ENCODE data around the gene ABCC2.
"Not testable (repeated sequence)": the region's sequence is repeated elsewhere in the genome, so short reads cannot be mapped to it uniquely, and the experiment has no call there.

Gene ABCC2

GRCh38 chr10:99853655-99854054, 71.2 kb downstream of the ABCC2 start:
- DNase-seq (ENCODE audit: low read depth), result no peak

- DNase-seq (ENCODE audit: low read depth), result no peak
Measured at GRCh38 chr10:99854860-99855259, 72.4 kb downstream of the ABCC2 start.

- no peak for DNase-seq (ENCODE audit: low read depth)
Measured at GRCh38 chr10:99855479-99856071, 73.1 kb downstream of the ABCC2 start.

DNA sequence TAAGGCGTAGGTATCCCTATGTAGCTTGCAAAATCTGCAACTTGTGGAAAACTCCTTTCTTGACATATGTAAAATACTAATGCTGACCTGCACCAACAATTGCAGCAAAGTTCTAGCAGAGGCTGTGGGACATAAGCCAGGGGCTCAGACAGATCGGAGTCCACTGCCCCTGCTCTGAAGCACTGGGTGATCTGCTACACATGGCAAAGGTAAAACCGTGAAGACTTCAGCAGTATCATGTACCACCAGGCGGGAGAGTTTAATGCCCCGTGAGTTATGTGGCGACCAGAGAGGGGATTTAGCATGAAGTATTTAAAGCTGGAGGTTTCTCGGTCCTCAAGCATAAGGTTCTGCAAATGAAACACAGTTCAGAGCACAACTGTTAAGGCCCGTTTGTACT, 76.4 kb downstream of the ABCC2 start:
- no peak for DNase-seq (ENCODE audit: low read depth)

GRCh38 chr10:99859585-99859984, 77.1 kb downstream of the ABCC2 start:
- DNase-seq (ENCODE audit: low read depth), result no peak

GRCh38 chr10:99860466-99860865, 78.0 kb downstream of the ABCC2 start:
- no peak for DNase-seq (ENCODE audit: low read depth)

GRCh38 chr10:99863535-99864240, 81.2 kb downstream of the ABCC2 start:
- DNase-seq (ENCODE audit: low read depth), result not testable (repeated sequence)

- DNase-seq (ENCODE audit: low read depth), result not testable (repeated sequence)
Measured at GRCh38 chr10:99867250-99867649, 84.8 kb downstream of the ABCC2 start.

GRCh38 chr10:99869581-99870122, 87.2 kb downstream of the ABCC2 start:
- DNase-seq (ENCODE audit: low read depth), result no peak

DNA sequence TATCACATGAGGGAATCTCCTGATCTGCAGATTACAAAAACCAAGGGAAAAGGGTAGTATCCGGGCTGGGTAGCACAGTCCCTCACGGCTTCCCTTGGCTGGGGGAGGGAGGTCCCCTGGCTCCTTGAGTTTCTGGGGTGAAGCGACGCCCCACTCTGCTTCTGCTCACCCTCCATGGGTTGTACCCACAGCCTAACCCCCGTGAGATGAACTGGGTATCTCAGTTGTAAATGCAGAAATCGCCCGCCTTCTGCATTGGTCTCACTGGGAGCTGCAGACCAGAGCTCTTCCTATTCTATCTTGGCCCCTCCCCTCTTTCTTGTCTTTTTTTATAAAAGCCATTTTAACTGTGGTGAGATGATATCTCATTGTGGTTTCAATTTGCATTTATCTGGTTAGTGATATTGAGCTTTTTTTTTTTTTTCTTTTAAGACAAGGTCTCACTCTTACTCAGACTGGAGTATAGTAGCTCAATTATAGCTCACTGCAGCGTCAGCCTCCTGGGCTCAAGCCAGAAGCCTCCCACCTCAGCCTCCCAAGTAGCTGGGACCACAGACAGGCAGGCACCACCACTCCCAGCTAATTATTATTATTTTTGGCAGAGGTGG, 87.8 kb downstream of the ABCC2 start:
- no peak for DNase-seq (ENCODE audit: low read depth)

GRCh38 chr10:99872367-99873162, 90.1 kb downstream of the ABCC2 start:
- no peak for DNase-seq (ENCODE audit: low read depth)

GRCh38 chr10:99873846-99874245, 91.4 kb downstream of the ABCC2 start:
- no peak for DNase-seq (ENCODE audit: low read depth)

GRCh38 chr10:99874341-99875085, 92.1 kb downstream of the ABCC2 start:
- DNase-seq (ENCODE audit: low read depth), result no peak

GRCh38 chr10:99875473-99875872, 93.0 kb downstream of the ABCC2 start:
- no peak for DNase-seq (ENCODE audit: low read depth)

DNA sequence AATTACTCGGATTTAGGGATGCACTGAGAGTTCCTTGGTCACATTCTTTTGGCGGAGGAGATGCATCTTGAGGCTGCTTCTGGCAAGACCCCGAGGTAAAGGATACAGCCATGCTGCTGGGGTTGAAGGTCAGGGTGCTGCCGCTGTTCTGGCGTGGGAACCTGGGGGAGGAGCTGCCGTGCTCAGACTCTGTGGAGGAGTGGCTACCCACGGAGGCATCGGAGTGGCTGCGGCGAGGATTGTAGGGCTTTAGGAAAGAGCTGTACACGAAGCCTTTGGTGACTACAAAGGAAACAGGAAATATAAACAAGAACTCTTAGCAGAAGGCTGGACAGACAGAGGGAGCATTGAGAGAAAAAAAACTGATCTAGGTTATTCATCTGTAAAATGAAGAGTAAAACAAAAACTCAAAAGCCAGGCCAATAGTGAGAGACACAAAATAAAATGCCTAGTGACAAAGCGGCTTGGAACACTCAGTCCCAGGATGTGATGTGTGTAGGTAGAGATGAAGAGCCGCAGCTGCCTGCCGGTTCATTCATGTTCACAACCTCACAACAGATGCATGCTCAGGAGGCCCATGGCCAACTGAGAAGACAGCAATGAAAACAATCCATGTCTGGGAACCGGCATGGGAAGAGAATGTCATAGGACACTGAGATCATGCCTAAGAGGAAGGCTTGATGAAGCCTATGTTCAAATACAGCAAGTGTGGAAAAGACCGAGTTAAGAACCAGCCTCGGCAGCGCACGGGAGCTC, 97.8 kb downstream of the ABCC2 start:
- DNase-seq (ENCODE audit: low read depth), result no peak

DNA sequence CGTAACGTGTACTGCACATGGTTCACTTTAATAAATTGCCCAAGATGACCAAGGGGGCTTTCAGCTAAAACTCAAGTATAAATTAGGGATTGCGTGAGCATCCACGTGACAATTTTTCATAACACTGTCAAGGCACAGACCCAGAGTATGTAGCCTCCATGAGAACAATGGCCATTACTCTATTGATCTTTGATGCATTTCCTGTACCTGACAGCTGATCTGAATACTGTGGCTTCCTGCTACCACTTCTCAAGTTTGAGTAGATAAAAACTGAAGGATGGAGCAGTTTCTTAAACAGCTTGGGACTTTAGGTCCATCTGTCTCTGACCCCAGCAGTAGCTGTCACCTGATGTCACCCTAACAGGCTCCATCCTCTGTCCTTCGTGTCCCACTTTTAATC, 98.9 kb downstream of the ABCC2 start:
- no peak for DNase-seq (ENCODE audit: low read depth)

DNA sequence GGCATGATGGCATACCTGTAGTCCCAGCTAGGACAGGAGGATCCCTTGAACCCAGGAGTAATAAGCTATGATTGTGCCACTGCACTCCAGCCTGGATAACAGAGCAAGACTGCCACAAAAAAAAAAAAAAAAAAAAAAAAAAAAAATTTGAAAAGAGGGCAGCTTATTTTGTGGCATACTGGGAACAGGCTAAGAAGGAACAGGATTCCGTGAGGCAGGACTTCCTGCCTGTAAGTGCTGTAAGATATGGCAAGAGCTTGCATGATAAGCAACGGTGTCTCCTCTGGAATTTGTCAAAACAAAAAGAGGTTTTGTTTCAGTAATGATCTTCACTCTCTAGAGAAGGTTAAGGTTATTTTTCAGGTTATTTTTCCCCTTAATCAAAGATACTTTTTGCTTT, 101.1 kb downstream of the ABCC2 start:
- no peak for DNase-seq (ENCODE audit: low read depth)

GRCh38 chr10:99888622-99889021, 106.2 kb downstream of the ABCC2 start:
- DNase-seq (ENCODE audit: low read depth), result no peak

- no peak for DNase-seq (ENCODE audit: low read depth)
Measured at GRCh38 chr10:99894613-99895012, 112.2 kb downstream of the ABCC2 start.

GRCh38 chr10:99895066-99895465, 112.6 kb downstream of the ABCC2 start:
- not testable (repeated sequence) for DNase-seq (ENCODE audit: low read depth)

DNA sequence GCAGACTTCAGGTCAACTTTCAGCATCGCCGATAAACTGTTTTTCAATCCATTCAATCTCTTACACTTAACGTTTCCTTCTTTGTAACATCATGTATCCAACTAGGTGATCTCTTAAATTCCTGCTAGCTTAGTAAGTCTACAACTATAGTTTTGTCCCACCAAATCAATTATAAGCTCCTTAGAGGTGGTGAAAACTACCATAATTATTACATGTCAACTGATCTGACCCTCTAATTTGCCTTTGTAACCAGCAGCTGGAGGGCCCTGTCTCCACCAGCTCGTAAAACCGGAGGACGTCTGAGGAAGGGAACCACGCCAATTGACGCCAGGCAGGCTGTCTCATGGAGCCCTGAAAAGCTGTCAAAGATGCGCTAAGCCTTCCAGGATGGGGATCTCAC, 113.4 kb downstream of the ABCC2 start:
- no peak for DNase-seq (ENCODE audit: low read depth)
